Measurements from ENCODE around the gene DOLPP1. TPM values are rescaled to one million over a fixed set of nuclear protein-coding genes. Genes with fewer than 3 reads are reported as not detected.

The DOLPP1 gene
- total and polyA plus RNA-seq, 2 of the 13 experiments (the other 11 are each of a cell fraction or from before 2014, with no cell fraction given), result 21.0 to 34.1 TPM

DNA sequence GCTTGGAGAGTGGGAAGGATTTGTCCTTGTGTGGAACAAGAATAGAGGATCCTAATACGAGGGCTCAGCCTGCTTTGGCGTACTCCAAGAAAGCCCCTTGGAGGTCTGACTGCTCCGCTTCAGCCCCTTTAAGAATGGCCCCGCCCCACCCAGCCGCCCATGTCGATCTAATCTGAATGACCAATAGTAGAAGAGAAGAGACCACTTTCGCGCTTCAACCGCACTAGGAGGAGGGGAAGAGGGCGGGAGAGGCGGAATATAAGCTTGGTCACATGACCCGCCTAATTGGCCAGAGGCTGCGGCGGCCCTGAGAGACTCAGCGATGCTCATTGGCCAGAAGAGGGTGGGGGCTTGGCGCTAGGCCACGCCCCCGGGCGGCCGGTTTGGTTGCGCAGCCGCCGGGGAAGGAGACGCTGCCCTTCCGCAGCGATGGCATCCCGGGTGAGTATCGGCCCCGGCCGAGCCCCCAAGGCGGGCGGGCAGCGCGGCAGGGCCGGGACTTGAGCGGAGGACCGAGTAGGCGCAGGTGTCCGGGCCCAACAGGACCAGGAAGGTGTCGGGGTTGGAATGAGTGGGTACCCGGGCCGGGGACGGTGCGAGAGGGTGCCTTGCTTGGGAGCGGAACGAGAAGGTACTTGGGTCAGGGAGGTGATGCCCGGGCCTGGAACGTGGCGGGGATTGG, 44.5 kb upstream of the DOLPP1 start, which contains the start of gene MIGA2 (continued):
- TF ChIP-seq ARNT2 (CRISPR knock-in tag; IDR thresholded peaks at IDR 0.05; ENCODE audit: low read depth) (peak; percentile 13; the same call in 1 of the 2 replicates), MIXL1 (CRISPR knock-in tag; IDR thresholded peaks at IDR 0.05) (peak; percentile 80; the same call in 1 of the 2 replicates), ZFP37 (CRISPR knock-in tag; IDR thresholded peaks at IDR 0.05; ENCODE audit: borderline replicate concordance) (no peak), ZNF773 (CRISPR knock-in tag; IDR thresholded peaks at IDR 0.05; ENCODE audit: borderline replicate concordance) (no peak), HIVEP1 (CRISPR knock-in tag; IDR thresholded peaks at IDR 0.05) (peak; percentile 59; the same call in 1 of the 2 replicates), HNF4G (IDR thresholded peaks at IDR 0.05; ENCODE audit: borderline replicate concordance, low read depth, low read length) (no peak), HNF4G (CRISPR knock-in tag; IDR thresholded peaks at IDR 0.05; ENCODE audit: borderline replicate concordance, low read depth) (peak; percentile 27; the same call in 1 of the 2 replicates), RCOR2 (CRISPR knock-in tag; IDR thresholded peaks at IDR 0.05) (0 out of 2 replicates have a peak, but pooled peaks have one; percentile 6), ZNF264 (CRISPR knock-in tag; IDR thresholded peaks at IDR 0.05) (no peak), SP5 (CRISPR knock-in tag; IDR thresholded peaks at IDR 0.05; ENCODE audit: borderline replicate concordance, low read depth) (peak; percentile 93), ZZZ3 (CRISPR knock-in tag; IDR thresholded peaks at IDR 0.05; ENCODE audit: borderline replicate concordance) (peak; percentile 57; the same call in 1 of the 2 replicates), TEAD3 (CRISPR knock-in tag; optimal IDR thresholded peaks at IDR 0.05; ENCODE audit: borderline replicate concordance) (peak; percentile 49), POGZ (CRISPR knock-in tag; IDR thresholded peaks at IDR 0.05) (peak; percentile 55; the same call in 1 of the 2 replicates), ZNF839 (CRISPR knock-in tag; IDR thresholded peaks at IDR 0.05; ENCODE audit: borderline replicate concordance) (no peak), SP2 (CRISPR knock-in tag; IDR thresholded peaks at IDR 0.05) (peak; percentile 87), ZNF556 (CRISPR knock-in tag; IDR thresholded peaks at IDR 0.05; ENCODE audit: borderline replicate concordance) (peak; percentile 83; the same call in 1 of the 2 replicates)
- TF ChIP-seq, protein P1, sequence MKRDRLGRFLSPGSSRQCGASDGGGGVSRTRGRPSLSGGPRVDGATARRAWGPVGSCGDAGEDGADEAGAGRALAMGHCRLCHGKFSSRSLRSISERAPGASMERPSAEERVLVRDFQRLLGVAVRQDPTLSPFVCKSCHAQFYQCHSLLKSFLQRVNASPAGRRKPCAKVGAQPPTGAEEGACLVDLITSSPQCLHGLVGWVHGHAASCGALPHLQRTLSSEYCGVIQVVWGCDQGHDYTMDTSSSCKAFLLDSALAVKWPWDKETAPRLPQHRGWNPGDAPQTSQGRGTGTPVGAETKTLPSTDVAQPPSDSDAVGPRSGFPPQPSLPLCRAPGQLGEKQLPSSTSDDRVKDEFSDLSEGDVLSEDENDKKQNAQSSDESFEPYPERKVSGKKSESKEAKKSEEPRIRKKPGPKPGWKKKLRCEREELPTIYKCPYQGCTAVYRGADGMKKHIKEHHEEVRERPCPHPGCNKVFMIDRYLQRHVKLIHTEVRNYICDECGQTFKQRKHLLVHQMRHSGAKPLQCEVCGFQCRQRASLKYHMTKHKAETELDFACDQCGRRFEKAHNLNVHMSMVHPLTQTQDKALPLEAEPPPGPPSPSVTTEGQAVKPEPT (CRISPR knock-in tag; IDR thresholded peaks at IDR 0.05; ENCODE audit: low read depth), result no peak
- TF ChIP-seq, protein P2, sequence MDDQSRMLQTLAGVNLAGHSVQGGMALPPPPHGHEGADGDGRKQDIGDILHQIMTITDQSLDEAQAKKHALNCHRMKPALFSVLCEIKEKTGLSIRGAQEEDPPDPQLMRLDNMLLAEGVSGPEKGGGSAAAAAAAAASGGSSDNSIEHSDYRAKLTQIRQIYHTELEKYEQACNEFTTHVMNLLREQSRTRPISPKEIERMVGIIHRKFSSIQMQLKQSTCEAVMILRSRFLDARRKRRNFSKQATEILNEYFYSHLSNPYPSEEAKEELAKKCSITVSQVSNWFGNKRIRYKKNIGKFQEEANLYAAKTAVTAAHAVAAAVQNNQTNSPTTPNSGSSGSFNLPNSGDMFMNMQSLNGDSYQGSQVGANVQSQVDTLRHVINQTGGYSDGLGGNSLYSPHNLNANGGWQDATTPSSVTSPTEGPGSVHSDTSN (CRISPR knock-in tag; IDR thresholded peaks at IDR 0.05; ENCODE audit: borderline replicate concordance), result no peak
- TF ChIP-seq, protein P3, sequence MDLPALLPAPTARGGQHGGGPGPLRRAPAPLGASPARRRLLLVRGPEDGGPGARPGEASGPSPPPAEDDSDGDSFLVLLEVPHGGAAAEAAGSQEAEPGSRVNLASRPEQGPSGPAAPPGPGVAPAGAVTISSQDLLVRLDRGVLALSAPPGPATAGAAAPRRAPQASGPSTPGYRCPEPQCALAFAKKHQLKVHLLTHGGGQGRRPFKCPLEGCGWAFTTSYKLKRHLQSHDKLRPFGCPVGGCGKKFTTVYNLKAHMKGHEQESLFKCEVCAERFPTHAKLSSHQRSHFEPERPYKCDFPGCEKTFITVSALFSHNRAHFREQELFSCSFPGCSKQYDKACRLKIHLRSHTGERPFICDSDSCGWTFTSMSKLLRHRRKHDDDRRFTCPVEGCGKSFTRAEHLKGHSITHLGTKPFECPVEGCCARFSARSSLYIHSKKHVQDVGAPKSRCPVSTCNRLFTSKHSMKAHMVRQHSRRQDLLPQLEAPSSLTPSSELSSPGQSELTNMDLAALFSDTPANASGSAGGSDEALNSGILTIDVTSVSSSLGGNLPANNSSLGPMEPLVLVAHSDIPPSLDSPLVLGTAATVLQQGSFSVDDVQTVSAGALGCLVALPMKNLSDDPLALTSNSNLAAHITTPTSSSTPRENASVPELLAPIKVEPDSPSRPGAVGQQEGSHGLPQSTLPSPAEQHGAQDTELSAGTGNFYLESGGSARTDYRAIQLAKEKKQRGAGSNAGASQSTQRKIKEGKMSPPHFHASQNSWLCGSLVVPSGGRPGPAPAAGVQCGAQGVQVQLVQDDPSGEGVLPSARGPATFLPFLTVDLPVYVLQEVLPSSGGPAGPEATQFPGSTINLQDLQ (CRISPR knock-in tag; IDR thresholded peaks at IDR 0.05), result no peak
- TF ChIP-seq, protein P4, sequence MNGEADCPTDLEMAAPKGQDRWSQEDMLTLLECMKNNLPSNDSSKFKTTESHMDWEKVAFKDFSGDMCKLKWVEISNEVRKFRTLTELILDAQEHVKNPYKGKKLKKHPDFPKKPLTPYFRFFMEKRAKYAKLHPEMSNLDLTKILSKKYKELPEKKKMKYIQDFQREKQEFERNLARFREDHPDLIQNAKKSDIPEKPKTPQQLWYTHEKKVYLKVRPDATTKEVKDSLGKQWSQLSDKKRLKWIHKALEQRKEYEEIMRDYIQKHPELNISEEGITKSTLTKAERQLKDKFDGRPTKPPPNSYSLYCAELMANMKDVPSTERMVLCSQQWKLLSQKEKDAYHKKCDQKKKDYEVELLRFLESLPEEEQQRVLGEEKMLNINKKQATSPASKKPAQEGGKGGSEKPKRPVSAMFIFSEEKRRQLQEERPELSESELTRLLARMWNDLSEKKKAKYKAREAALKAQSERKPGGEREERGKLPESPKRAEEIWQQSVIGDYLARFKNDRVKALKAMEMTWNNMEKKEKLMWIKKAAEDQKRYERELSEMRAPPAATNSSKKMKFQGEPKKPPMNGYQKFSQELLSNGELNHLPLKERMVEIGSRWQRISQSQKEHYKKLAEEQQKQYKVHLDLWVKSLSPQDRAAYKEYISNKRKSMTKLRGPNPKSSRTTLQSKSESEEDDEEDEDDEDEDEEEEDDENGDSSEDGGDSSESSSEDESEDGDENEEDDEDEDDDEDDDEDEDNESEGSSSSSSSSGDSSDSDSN (CRISPR knock-in tag; IDR thresholded peaks at IDR 0.05), result peak; percentile 81
- TF ChIP-seq, protein P5, sequence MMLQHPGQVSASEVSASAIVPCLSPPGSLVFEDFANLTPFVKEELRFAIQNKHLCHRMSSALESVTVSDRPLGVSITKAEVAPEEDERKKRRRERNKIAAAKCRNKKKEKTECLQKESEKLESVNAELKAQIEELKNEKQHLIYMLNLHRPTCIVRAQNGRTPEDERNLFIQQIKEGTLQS (CRISPR knock-in tag; IDR thresholded peaks at IDR 0.05), result 0 out of 2 replicates have a peak, but pooled peaks have one; percentile 9

Measured in HepG2 (cell line).